Caco-2 (cell line): ENCODE measurements around the gene CREB5. TPM values are rescaled to one million over a fixed set of nuclear protein-coding genes. Genes with fewer than 3 reads are reported as not detected.
"Not testable (repeated sequence)": the region's sequence is repeated elsewhere in the genome, so short reads cannot be mapped to it uniquely, and the experiment has no call there.

Experiments
- BruUV-seq: library from RNA; stranded (reverse); fragments of 400-500 nt; replicated peaks from 2 replicates; lab custom pipeline; 2021; lab: Mats Ljungman, UMichigan
- CTCF ChIA-PET: fragments of 300-600 bp; sonication (Branson Sonifier 250); formaldehyde crosslinking; loops from one replicate; lab custom pipeline; 2022; ENCODE audit warnings: antibody characterized with exemption; lab: Charles Lee
- POLR2A ChIA-PET: fragments of 300-600 bp; sonication (Branson Sonifier 250); formaldehyde crosslinking; loops from one replicate; lab custom pipeline; 2022; ENCODE audit warnings: antibody characterized with exemption; lab: Charles Lee
- DNase-seq, 2 experiments: peaks; one replicate each; pipeline versions ENCODE4 v3.0.0 to v3.0.0-alpha.2; 2020 to 2022
- H3K27me3 ChIP-seq: replicated peaks from 2 replicates; pipeline ENCODE4 v1.6.0; 2011; ENCODE audit warnings: low read length; ENCODE audit not compliant: control insufficient read depth, insufficient read depth
- H3K36me3 ChIP-seq: 2 replicates; pipeline ENCODE4 v1.5.1; 2011; ENCODE audit warnings: low read length; ENCODE audit not compliant: control insufficient read depth, insufficient read depth
- H3K4me1 ChIP-seq: fragments of 250-450 bp; sonication (Bioruptor Pico); 2 replicates; pipeline ENCODE4 v1.5.1; 2020; ENCODE audit warnings: mild to moderate bottlenecking
- H3K4me3 ChIP-seq: 2 replicates; pipeline ENCODE4 v1.5.1; 2011; ENCODE audit warnings: low read depth, mild to moderate bottlenecking, control low read depth, low read length
- H3K9me3 ChIP-seq: fragments of 250-450 bp; sonication (Bioruptor Pico); 2 replicates; pipeline ENCODE4 v1.5.1; 2020; ENCODE audit warnings: mild to moderate bottlenecking, moderate library complexity
- H3K27ac Mint-ChIP-seq: one replicate; pipeline ENCODE4 v1.8.0; 2022; ENCODE audit warnings: mixed read lengths; ENCODE audit not compliant: unreplicated experiment
- H3K27me3 Mint-ChIP-seq: one replicate; pipeline ENCODE4 v1.8.0; 2022; ENCODE audit warnings: mixed read lengths; ENCODE audit not compliant: insufficient read depth, unreplicated experiment
- H3K36me3 Mint-ChIP-seq: one replicate; pipeline ENCODE4 v1.8.0; 2022; ENCODE audit warnings: mild to moderate bottlenecking, mixed read lengths; ENCODE audit not compliant: insufficient read depth, unreplicated experiment
- H3K4me1 Mint-ChIP-seq: one replicate; pipeline ENCODE4 v1.8.0; 2022; ENCODE audit warnings: low read depth, mixed read lengths; ENCODE audit not compliant: unreplicated experiment
- H3K4me3 Mint-ChIP-seq: one replicate; pipeline ENCODE4 v1.8.0; 2022; ENCODE audit warnings: mild to moderate bottlenecking, moderate library complexity, mixed read lengths; ENCODE audit not compliant: unreplicated experiment
- H3K9me3 Mint-ChIP-seq: one replicate; pipeline ENCODE4 v1.8.0; 2022; ENCODE audit warnings: mixed read lengths; ENCODE audit not compliant: unreplicated experiment
- intact Hi-C: fragments of 100-400 bp; cut with micrococcal nuclease; formaldehyde crosslinking; loops from one replicate; pipeline ENCODE4 v1.10.0; 2022; ENCODE audit not compliant: unreplicated experiment
- total RNA-seq: library from RNA; stranded (reverse); gene quantifications from 2 replicates; pipeline ENCODE4 v1.2.3, GENCODE V29; 2022
- TF ChIP-seq, protein P1 (sequence below), 2 experiments: fragments of 200-600 bp in 1 of 2; IDR thresholded peaks; 1 replicate in 1 of 2; 2 replicates in 1 of 2; pipeline versions ENCODE4 v1.5.1 to v1.8.0; 2011 to 2022; ENCODE audit warnings: antibody characterized with exemption in 1 of 2, control low read depth in 1 of 2, inconsistent platforms in 1 of 2, low read depth in 1 of 2, low read length in 1 of 2, mild to moderate bottlenecking in 1 of 2, moderate library complexity in 1 of 2; ENCODE audit not compliant: insufficient read depth in 1 of 2, severe bottlenecking in 1 of 2, unreplicated experiment in 1 of 2

Gene CREB5
- total RNA-seq, 1 experiment from 2014 or later, result 9.1 TPM

- H3K9me3 ChIP-seq, result no peaks in the 10 kb centered on the region
- H3K36me3 ChIP-seq, result no peaks in the 10 kb centered on the region
- ChIA-PET POLR2A (no interaction called here), CTCF (no interaction called here)
- H3K4me3 ChIP-seq, result no peak overlapping the region
- Mint-ChIP-seq H3K9me3 (no peaks in the 10 kb centered on the region), H3K4me3 (no peak overlapping the region), H3K36me3 (no peaks in the 10 kb centered on the region), H3K4me1 (no peaks in the 10 kb centered on the region), H3K27me3 (peaks cover under 1% of the 10 kb centered on the region), H3K27ac (no peak overlapping the region)
- TF ChIP-seq, protein P1, sequence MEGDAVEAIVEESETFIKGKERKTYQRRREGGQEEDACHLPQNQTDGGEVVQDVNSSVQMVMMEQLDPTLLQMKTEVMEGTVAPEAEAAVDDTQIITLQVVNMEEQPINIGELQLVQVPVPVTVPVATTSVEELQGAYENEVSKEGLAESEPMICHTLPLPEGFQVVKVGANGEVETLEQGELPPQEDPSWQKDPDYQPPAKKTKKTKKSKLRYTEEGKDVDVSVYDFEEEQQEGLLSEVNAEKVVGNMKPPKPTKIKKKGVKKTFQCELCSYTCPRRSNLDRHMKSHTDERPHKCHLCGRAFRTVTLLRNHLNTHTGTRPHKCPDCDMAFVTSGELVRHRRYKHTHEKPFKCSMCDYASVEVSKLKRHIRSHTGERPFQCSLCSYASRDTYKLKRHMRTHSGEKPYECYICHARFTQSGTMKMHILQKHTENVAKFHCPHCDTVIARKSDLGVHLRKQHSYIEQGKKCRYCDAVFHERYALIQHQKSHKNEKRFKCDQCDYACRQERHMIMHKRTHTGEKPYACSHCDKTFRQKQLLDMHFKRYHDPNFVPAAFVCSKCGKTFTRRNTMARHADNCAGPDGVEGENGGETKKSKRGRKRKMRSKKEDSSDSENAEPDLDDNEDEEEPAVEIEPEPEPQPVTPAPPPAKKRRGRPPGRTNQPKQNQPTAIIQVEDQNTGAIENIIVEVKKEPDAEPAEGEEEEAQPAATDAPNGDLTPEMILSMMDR (IDR thresholded peaks at IDR 0.05; ENCODE audit: insufficient read depth in 1 of 2, low read depth in 1 of 2, low read length in 1 of 2, severe bottlenecking in 1 of 2, unreplicated experiment in 1 of 2), result no peak
- intact Hi-C loops, result no loop called here
- no peaks in the 10 kb centered on the region for H3K4me1 ChIP-seq
- no peaks in the 10 kb centered on the region for H3K27me3 ChIP-seq
- BruUV-seq, result no TSS peak
- no peak for DNase-seq
Observed at GRCh38 chr7:28784171-28784902, 372.0 kb downstream of the CREB5 start.

- Mint-ChIP-seq H3K4me1 (no peaks in the 10 kb centered on the region), H3K36me3 (no peaks in the 10 kb centered on the region), H3K9me3 (no peaks in the 10 kb centered on the region), H3K27ac (no peak overlapping the region), H3K27me3 (peaks cover 4% of the 10 kb centered on the region), H3K4me3 (no peak overlapping the region)
- CTCF ChIA-PET, result no interaction called here
- TF ChIP-seq, protein P1 (IDR thresholded peaks at IDR 0.05; ENCODE audit: insufficient read depth in 1 of 2, low read depth in 1 of 2, low read length in 1 of 2, severe bottlenecking in 1 of 2, unreplicated experiment in 1 of 2), result no peak
- intact Hi-C loops, result no loop called here
- no peaks in the 10 kb centered on the region for H3K36me3 ChIP-seq
- H3K9me3 ChIP-seq, result no peaks in the 10 kb centered on the region
- no peak for DNase-seq
- H3K4me1 ChIP-seq, result no peaks in the 10 kb centered on the region
- no peak overlapping the region for H3K4me3 ChIP-seq
- POLR2A ChIA-PET, result no interaction called here
- H3K27me3 ChIP-seq, result no peaks in the 10 kb centered on the region
- no TSS peak for BruUV-seq
Observed at GRCh38 chr7:28785041-28785995, 373.0 kb downstream of the CREB5 start.

GRCh38 chr7:28786156-28786555 is 373.8 kb downstream of the CREB5 start:
- H3K4me3 Mint-ChIP-seq, CTCF ChIA-PET, H3K9me3 Mint-ChIP-seq, H3K36me3 ChIP-seq, H3K27me3 Mint-ChIP-seq, H3K27me3 ChIP-seq, H3K4me1 Mint-ChIP-seq, intact Hi-C loops, DNase-seq, H3K4me1 ChIP-seq, POLR2A ChIA-PET, H3K9me3 ChIP-seq, H3K36me3 Mint-ChIP-seq, BruUV-seq, H3K27ac Mint-ChIP-seq, H3K4me3 ChIP-seq: not testable (repeated sequence)
